Lower leg skin (tissue), 4 donors: Measurements from ENCODE around the gene ZNF316. TPM values are rescaled to one million over a fixed set of nuclear protein-coding genes. Genes with fewer than 3 reads are reported as not detected.

ENCODE experiments used
- DNase-seq, 2 donors: peaks; one replicate each; pipeline ENCODE4 v3.0.0-alpha.2; 2019; ENCODE audit warnings: low spot score in 2 of 2
- H3K4me3 ChIP-seq: fragments of 200-600 bp; sonication (generic); 2 replicates; pipeline ENCODE4 v1.5.1; 2017; ENCODE audit warnings: mild to moderate bottlenecking, low read depth; ENCODE audit not compliant: poor library complexity, severe bottlenecking
- POLR2A ChIP-seq, 2 donors: fragments of 450-650 bp; IDR thresholded peaks; one replicate each; pipeline ENCODE4 v1.6.1; 2016 to 2017; ENCODE audit warnings: antibody characterized with exemption in 2 of 2, mild to moderate bottlenecking in 1 of 2, moderate library complexity in 1 of 2
- WGBS, 2 donors: methylation state at CpG; one replicate each; pipeline ENCODE4 v1.1.5; 2018; 5-methylcytosine and 5-hydroxymethylcytosine counted together
- intact Hi-C: fragments of 100-400 bp; cut with DNase I; formaldehyde crosslinking; loops from one replicate; pipeline ENCODE4 v1.15.0; 2023; ENCODE audit warnings: low total_unique reads
- total RNA-seq, 4 donors: library from RNA; depleted of rRNA; stranded (reverse); fragments of >200 nt; gene quantifications; one replicate each; pipeline ENCODE4 v1.1.0, GENCODE V29; 2016
- TF ChIP-seq, protein P1 (sequence below), 3 donors: fragments of 450-650 bp; IDR thresholded peaks; one replicate each; pipeline ENCODE4 v1.5.1; 2016; ENCODE audit warnings: antibody characterized with exemption in 3 of 3, mild to moderate bottlenecking in 3 of 3, moderate library complexity in 2 of 3

Gene ZNF316
- total RNA-seq, 4 donors from 2014 or later = 30.6 to 63.6 (median 35.6) TPM

DNA sequence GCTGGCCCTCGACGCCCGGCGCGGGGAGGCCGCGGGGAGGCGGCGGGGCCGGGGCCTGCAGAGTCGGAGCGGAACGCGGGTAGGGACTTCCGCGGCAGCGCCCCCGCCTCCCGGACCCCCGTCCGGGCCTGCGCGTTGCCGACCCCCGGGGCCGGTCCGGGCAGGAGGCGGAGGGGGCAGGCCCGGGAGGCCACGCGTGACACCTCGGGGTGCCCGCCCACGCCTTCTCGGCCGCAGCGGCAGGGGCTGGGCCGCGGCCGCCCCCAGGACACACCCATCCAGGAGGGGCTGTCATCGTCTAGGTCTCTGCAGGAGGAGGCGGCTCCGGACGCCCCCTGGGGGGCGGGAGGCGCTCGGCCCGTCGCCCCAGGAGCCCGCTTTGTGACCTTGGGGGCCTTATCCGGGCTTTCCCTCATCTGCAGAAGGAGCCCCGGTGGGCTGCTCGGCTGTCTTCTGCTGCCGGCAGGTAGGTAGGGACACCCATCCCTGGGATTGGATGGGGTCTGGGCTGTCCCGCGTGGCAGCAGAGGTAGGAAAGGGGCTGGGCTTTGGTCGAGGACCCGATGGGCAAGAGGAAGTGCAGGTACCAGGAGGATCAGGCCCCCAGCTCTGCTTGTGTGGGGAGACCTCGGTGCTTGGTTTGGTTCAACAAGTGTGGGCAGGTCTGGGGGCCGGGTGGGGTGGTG, 569 bp downstream of the ZNF316 start:
- 1 to 14% methylated on average over 6 to 31 of the region's 60 CpGs for WGBS, 2 donors
- no peak for DNase-seq
- intact Hi-C loops = no loop called here
- H3K4me3 ChIP-seq = peak overlapping the region; percentile 63
- TF ChIP-seq, protein P1, sequence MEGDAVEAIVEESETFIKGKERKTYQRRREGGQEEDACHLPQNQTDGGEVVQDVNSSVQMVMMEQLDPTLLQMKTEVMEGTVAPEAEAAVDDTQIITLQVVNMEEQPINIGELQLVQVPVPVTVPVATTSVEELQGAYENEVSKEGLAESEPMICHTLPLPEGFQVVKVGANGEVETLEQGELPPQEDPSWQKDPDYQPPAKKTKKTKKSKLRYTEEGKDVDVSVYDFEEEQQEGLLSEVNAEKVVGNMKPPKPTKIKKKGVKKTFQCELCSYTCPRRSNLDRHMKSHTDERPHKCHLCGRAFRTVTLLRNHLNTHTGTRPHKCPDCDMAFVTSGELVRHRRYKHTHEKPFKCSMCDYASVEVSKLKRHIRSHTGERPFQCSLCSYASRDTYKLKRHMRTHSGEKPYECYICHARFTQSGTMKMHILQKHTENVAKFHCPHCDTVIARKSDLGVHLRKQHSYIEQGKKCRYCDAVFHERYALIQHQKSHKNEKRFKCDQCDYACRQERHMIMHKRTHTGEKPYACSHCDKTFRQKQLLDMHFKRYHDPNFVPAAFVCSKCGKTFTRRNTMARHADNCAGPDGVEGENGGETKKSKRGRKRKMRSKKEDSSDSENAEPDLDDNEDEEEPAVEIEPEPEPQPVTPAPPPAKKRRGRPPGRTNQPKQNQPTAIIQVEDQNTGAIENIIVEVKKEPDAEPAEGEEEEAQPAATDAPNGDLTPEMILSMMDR (IDR thresholded peaks at IDR 0.05) = no peak
- TF ChIP-seq POLR2A (IDR thresholded peaks at IDR 0.05) = no peak

DNA sequence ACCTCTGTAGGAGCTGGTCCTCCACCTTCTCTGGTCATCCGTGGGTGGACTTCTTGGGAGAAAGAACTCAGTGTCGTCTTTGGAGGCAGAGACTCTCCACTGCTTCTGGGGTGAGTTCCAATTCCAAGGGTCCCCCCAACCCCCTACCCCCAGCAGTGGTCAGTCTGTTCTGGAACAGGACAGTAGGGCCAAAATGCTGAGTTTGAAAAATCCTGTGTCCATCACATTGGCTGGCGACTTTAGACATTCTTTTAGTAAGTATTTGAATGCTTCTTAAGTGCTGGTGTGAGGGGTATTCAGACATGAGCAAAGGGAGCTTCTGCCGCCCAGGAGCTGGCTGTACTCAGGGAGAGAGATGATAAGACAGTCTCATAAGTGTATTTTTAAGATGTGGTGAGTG, 1.9 kb downstream of the ZNF316 start:
- intact Hi-C loops = no loop called here
- no peak overlapping the region for H3K4me3 ChIP-seq
- WGBS, 2 donors = 78 to 83% methylated on average over 4 of the region's 4 CpGs
- no peak for TF ChIP-seq POLR2A (IDR thresholded peaks at IDR 0.05)
- TF ChIP-seq, protein P1 (IDR thresholded peaks at IDR 0.05) = no peak
- DNase-seq = no peak

DNA sequence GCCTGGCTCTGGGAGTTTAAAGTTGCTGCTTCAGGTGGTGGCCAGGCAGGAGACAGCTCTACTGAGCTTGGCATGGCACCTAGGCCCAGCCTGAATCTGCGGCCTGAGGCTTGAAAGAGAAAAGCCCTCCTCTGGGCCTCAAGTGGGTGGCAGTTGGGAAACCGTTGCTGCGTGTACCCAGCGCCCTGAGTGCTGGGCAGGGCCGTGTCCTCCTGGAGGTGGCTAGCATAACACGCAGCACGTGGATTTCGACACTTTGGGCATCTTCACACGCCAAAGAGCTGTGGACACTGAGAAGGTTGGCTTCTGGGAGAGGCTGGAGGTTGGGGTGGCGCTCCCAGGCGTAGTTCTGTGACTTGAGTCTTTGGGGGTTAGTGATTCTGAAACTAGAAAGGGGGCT, 2.5 kb downstream of the ZNF316 start:
- WGBS, 2 donors = 86 to 94% methylated on average over 10 to 11 of the region's 11 CpGs
- DNase-seq = no peak
- no peak overlapping the region for H3K4me3 ChIP-seq
- intact Hi-C loops = loop anchor here (2.0 kb wide), 1 partner anchor 51 kb away; no protein-coding TSS in a partner anchor
- TF ChIP-seq, protein P1 (IDR thresholded peaks at IDR 0.05) = no peak
- TF ChIP-seq POLR2A (IDR thresholded peaks at IDR 0.05) = no peak

DNA sequence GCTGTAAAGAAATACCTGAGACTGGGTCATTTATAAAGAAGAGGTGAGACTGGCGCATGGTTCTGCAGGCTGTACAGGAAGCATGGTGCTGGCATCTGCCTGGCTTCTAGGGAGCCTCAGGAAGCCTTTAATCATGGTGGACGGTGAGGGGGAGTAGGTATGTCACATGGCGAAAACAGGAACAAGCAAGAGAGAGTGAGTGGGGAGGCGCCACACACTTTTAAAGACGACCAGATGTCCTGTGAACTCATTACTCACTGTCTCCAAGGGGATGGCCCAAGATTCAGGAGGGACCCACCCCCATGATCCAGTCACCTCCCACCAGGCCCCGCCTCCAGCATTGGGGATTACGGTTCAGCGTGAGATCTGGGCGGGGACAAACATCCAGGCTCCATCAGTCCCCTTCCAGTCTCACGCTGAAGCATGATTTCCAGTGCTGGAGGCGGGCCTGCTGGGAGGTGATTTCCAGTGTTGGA, 3.2 kb downstream of the ZNF316 start:
- TF ChIP-seq, protein P1 (IDR thresholded peaks at IDR 0.05) = no peak
- TF ChIP-seq POLR2A (IDR thresholded peaks at IDR 0.05) = no peak
- intact Hi-C loops = loop anchor here (2.0 kb wide), 1 partner anchor 51 kb away; no protein-coding TSS in a partner anchor
- H3K4me3 ChIP-seq = no peak overlapping the region
- DNase-seq = no peak
- WGBS, 2 donors = 62 to 66% methylated on average over 11 of the region's 11 CpGs

DNA sequence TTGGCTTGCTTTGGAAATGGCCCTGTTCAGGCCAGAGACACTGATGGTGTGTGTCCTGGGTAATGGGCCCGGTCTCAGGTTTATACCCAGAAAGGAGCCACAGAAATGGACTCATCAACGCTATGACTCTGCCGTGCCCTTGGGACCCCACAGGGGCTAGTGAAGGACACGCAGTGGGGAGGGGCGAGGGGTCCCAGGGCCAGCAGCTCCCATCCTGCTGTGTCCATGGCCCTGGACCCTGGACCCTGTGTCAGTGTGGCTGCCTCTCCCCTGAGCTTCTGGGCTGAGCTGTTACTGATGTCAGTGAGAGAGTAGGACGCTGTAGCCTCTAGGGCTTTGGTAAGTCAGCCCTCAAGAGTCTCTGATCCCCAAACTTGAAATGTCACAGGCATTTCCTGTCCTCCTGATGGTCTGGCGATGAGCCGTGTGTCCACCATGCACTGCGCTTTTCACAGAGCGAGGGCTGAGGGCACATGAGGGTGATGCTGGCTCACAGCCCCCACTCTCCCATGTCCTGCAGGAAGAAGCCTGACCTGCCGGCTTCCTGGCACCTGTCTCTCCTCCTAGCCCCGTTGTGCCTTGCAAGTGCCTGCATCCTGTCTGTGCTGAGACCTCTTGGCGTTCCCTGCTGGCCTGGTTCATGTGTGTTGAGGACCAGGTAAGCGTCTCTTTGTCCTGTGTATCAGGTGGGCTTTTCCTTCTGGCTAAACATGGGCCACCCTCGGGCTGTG, 4.4 kb downstream of the ZNF316 start:
- H3K4me3 ChIP-seq = no peak overlapping the region
- DNase-seq = no peak
- 87 to 88% methylated on average over 10 to 15 of the region's 15 CpGs for WGBS, 2 donors
- TF ChIP-seq, protein P1 (IDR thresholded peaks at IDR 0.05) = no peak
- TF ChIP-seq POLR2A (IDR thresholded peaks at IDR 0.05) = no peak
- intact Hi-C loops = loop anchor here (2.0 kb wide), 1 partner anchor 53 kb away; no protein-coding TSS in a partner anchor
